CD4-positive, alpha-beta T cell (primary cell): ENCODE data around the gene PTPN3. TPM values are rescaled to one million over a fixed set of nuclear protein-coding genes. Genes with fewer than 3 reads are reported as not detected.
"Not testable (repeated sequence)": the region's sequence is repeated elsewhere in the genome, so short reads cannot be mapped to it uniquely, and the experiment has no call there.

Experiments used
- ATAC-seq: fragments of 200-7000 bp; cut with Tn5 transposase; one replicate; pipeline ENCODE4 v1.10.0; 2022; ENCODE audit warnings: mild to moderate bottlenecking; ENCODE audit not compliant: poor library complexity
- CTCF ChIA-PET: fragments of 350-600 bp; sonication (Branson Sonifier 250); formaldehyde crosslinking; loops from one replicate; lab custom pipeline; 2021; ENCODE audit warnings: antibody characterized with exemption, inconsistent platforms; lab: Charles Lee
- POLR2A ChIA-PET: fragments of 350-600 bp; sonication (Branson Sonifier 250); formaldehyde crosslinking; loops from one replicate; lab custom pipeline; 2021; ENCODE audit warnings: antibody characterized with exemption, inconsistent platforms; lab: Charles Lee
- DNase-seq, 14 experiments: peaks; one replicate each; pipeline ENCODE4 v3.0.0-alpha.2; 2013 to 2020; ENCODE audit warnings: mixed read lengths in 2 of 14
- H3K27ac ChIP-seq, 2 donors: one replicate each; pipeline versions ENCODE4 v1.5.1 to v1.7.0; 2013; ENCODE audit warnings: low read length in 2 of 2, low read depth in 1 of 2, mild to moderate bottlenecking in 1 of 2
- H3K27me3 ChIP-seq, 2 experiments: 1 replicate in 1 of 2; 2 replicates in 1 of 2; pipeline versions ENCODE4 v1.6.1 to v1.7.0; 2013; ENCODE audit warnings: low read length in 2 of 2, control low read depth in 1 of 2, mild to moderate bottlenecking in 1 of 2, moderate library complexity in 1 of 2; ENCODE audit not compliant: insufficient read depth in 2 of 2, control insufficient read depth in 1 of 2
- H3K36me3 ChIP-seq: one replicate; pipeline ENCODE4 v1.6.1; 2013; ENCODE audit warnings: low read length, control low read depth; ENCODE audit not compliant: insufficient read depth
- H3K4me1 ChIP-seq: one replicate; pipeline ENCODE4 v1.6.1; 2013; ENCODE audit warnings: low read length, control low read depth; ENCODE audit not compliant: insufficient read depth
- H3K4me3 ChIP-seq: one replicate; pipeline ENCODE4 v1.5.1; 2013; ENCODE audit warnings: mild to moderate bottlenecking, low read length, moderate library complexity
- H3K9me3 ChIP-seq, 2 experiments: 1 replicate in 1 of 2; 2 replicates in 1 of 2; pipeline versions ENCODE4 v1.6.1 to v1.7.0; 2013; ENCODE audit warnings: low read length in 2 of 2, mild to moderate bottlenecking in 2 of 2, control low read depth in 1 of 2, moderate library complexity in 1 of 2; ENCODE audit not compliant: control insufficient read depth in 1 of 2, insufficient read depth in 1 of 2
- H3K27ac Mint-ChIP-seq: one replicate; pipeline ENCODE4 v1.8.0; 2020; ENCODE audit warnings: mixed read lengths
- H3K27me3 Mint-ChIP-seq: one replicate; pipeline ENCODE4 v1.8.0; 2021; ENCODE audit warnings: mixed read lengths
- H3K36me3 Mint-ChIP-seq: one replicate; pipeline ENCODE4 v1.8.0; 2021; ENCODE audit warnings: low read depth, mixed read lengths
- H3K4me1 Mint-ChIP-seq: one replicate; pipeline ENCODE4 v1.8.0; 2021; ENCODE audit warnings: low read depth, mixed read lengths
- H3K4me3 Mint-ChIP-seq: one replicate; pipeline ENCODE4 v1.8.0; 2020; ENCODE audit warnings: mild to moderate bottlenecking, mixed read lengths
- H3K9me3 Mint-ChIP-seq: one replicate; pipeline ENCODE4 v1.8.0; 2020; ENCODE audit warnings: mixed read lengths
- CTCF ChIP-seq: fragments of 200-600 bp; IDR thresholded peaks from one replicate; pipeline ENCODE4 v1.8.0; 2022; ENCODE audit warnings: antibody characterized with exemption, mild to moderate bottlenecking
- intact Hi-C, 2 experiments: fragments of 100-400 bp; cut with DNase I in 1 of 2; cut with micrococcal nuclease in 1 of 2; formaldehyde crosslinking; loops; one replicate each; pipeline versions ENCODE4 v1.15.1 to v1.9.0; 2023 to 2025; cut with DNase I, micrococcal nuclease
- polyA plus RNA-seq, 2 donors: library from polyadenylated mRNA; unstranded; fragments of 120-200 nt; gene quantifications; one replicate each; pipeline ENCODE4 v1.2.1, GENCODE V29; 2013
- total RNA-seq, 174 experiments: library from RNA in 2 of 174; stranded (reverse) in 2 of 174; gene quantifications; one replicate each; pipeline ENCODE4 v1.2.3 and lab custom pipeline; 2021 to 2026

PTPN3 gene
- total RNA-seq (not detected), total RNA-seq (lab: John Stamatoyannopoulos, UW) (0 to 3.2 (median 0.48) reads per million in 172 experiments)
- 0.03 TPM for polyA plus RNA-seq (2013, experiment 1 of 2)
- 0.05 TPM for polyA plus RNA-seq (2013, experiment 2 of 2)

GRCh38 chr9:109498195-109499092 is at the start of gene PTPN3:
Gene PTPN3, minus strand, starts transcription at chr9:109498307. Its CDS starts 34,873 bp downstream, at chr9:109463434.
- ChIA-PET CTCF (no interaction called here), POLR2A (no interaction called here)
- Mint-ChIP-seq H3K27ac (no peak within 1 kb of the TSS), H3K27me3 (peaks cover 77% of the 10 kb centered on the region), H3K36me3 (no peaks in the 10 kb centered on the region), H3K9me3 (no peaks in the 10 kb centered on the region), H3K4me3 (no peak within 1 kb of the TSS), H3K4me1 (peaks cover 10% of the 10 kb centered on the region)
- Histone ChIP-seq H3K4me1 (no peaks in the 10 kb centered on the region), H3K27me3 (peaks cover 17 to 59% of the 10 kb centered on the region in 2 experiments), H3K9me3 (peaks cover 0 to 20% of the 10 kb centered on the region in 2 experiments), H3K4me3 (no peak within 1 kb of the TSS), H3K36me3 (no peaks in the 10 kb centered on the region), H3K27ac (no peak within 1 kb of the TSS)
- no peak for TF ChIP-seq CTCF
- DNase-seq (no peak), ATAC-seq (no peak)
- intact Hi-C loops = no loop called here

- H3K4me1 ChIP-seq, CTCF ChIA-PET, H3K36me3 ChIP-seq, H3K36me3 Mint-ChIP-seq, H3K27ac ChIP-seq, POLR2A ChIA-PET, intact Hi-C loops, H3K4me3 ChIP-seq, H3K27ac Mint-ChIP-seq, H3K4me3 Mint-ChIP-seq, H3K4me1 Mint-ChIP-seq, H3K9me3 Mint-ChIP-seq, H3K27me3 ChIP-seq, ATAC-seq, DNase-seq: not testable (repeated sequence)
- peaks cover 15% of the 10 kb centered on the region for H3K27me3 Mint-ChIP-seq
- peaks cover 8 to 10% of the 10 kb centered on the region in 2 experiments for H3K9me3 ChIP-seq
Observed at GRCh38 chr9:109544954-109545353, 46.8 kb upstream of the PTPN3 start.

- no peak overlapping the region for H3K27ac Mint-ChIP-seq
- H3K27me3 ChIP-seq = no peaks in the 10 kb centered on the region
- H3K4me3 Mint-ChIP-seq = no peak overlapping the region
- DNase-seq (no peak), ATAC-seq (no peak)
- ChIA-PET CTCF (no interaction called here), POLR2A (no interaction called here)
- H3K4me3 ChIP-seq = no peak overlapping the region
- H3K9me3 ChIP-seq = peaks cover 8 to 10% of the 10 kb centered on the region in 2 experiments
- H3K4me1 Mint-ChIP-seq = no peaks in the 10 kb centered on the region
- H3K27me3 Mint-ChIP-seq = peaks cover 22% of the 10 kb centered on the region
- no peaks in the 10 kb centered on the region for H3K36me3 ChIP-seq
- peaks cover 2% of the 10 kb centered on the region for H3K9me3 Mint-ChIP-seq
- intact Hi-C loops = no loop called here
- no peak overlapping the region for H3K27ac ChIP-seq
- no peaks in the 10 kb centered on the region for H3K4me1 ChIP-seq
- TF ChIP-seq CTCF = no peak
- H3K36me3 Mint-ChIP-seq = no peaks in the 10 kb centered on the region
Observed at GRCh38 chr9:109542922-109543321, 44.8 kb upstream of the PTPN3 start.
